ENCODE results near the gene JMJD1C.

The JMJD1C gene

GRCh38 chr10:63267414-63268148 is 198.2 kb downstream of the JMJD1C start:
- TF ChIP-seq CTCF (conservative IDR thresholded peaks at IDR 0.05) (no peak), ZFX (IDR thresholded peaks at IDR 0.05) (no peak)
- no peak overlapping the region for H3K27ac ChIP-seq

GRCh38 chr10:63266391-63267316 is 199.1 kb downstream of the JMJD1C start:
- TF ChIP-seq ZFX (IDR thresholded peaks at IDR 0.05) (no peak), CTCF (conservative IDR thresholded peaks at IDR 0.05) (no peak)
- no peak overlapping the region for H3K27ac ChIP-seq

- TF ChIP-seq CTCF (conservative IDR thresholded peaks at IDR 0.05), result no peak
- TF ChIP-seq ZFX (IDR thresholded peaks at IDR 0.05), result no peak
- H3K27ac ChIP-seq, result no peak overlapping the region
Measured at GRCh38 chr10:63265683-63266235, 200.0 kb downstream of the JMJD1C start.

GRCh38 chr10:63265222-63265617 is 200.6 kb downstream of the JMJD1C start:
- TF ChIP-seq ZFX (IDR thresholded peaks at IDR 0.05) (no peak), CTCF (conservative IDR thresholded peaks at IDR 0.05) (no peak)
- H3K27ac ChIP-seq, result peak overlapping the region; percentile 41; the same call in 1 of the 2 replicates

GRCh38 chr10:63264617-63265221 is 201.1 kb downstream of the JMJD1C start:
- TF ChIP-seq CTCF (conservative IDR thresholded peaks at IDR 0.05), result no peak
- TF ChIP-seq ZFX (IDR thresholded peaks at IDR 0.05), result no peak
- peak overlapping the region; percentile 41; the same call in 1 of the 2 replicates for H3K27ac ChIP-seq

GRCh38 chr10:63262430-63263073 is 203.2 kb downstream of the JMJD1C start:
- TF ChIP-seq CTCF (conservative IDR thresholded peaks at IDR 0.05), result no peak
- no peak for TF ChIP-seq ZFX (IDR thresholded peaks at IDR 0.05)
- no peak overlapping the region for H3K27ac ChIP-seq

Data from C4-2B (cell line).